Sigmoid colon (tissue), 7 donors: ENCODE results near the gene MTR. TPM values are rescaled to one million over a fixed set of nuclear protein-coding genes. Genes with fewer than 3 reads are reported as not detected.

Source experiments
- DNase-seq: peaks from one replicate; pipeline ENCODE4 v3.0.0-alpha.2; 2019
- H3K27ac ChIP-seq, 4 donors: fragments of 200-600 bp; sonication (generic); one replicate each; pipeline ENCODE4 v1.5.1; 2016 to 2019; ENCODE audit warnings: mild to moderate bottlenecking in 1 of 4
- H3K27me3 ChIP-seq, 3 donors: fragments of 200-600 bp; sonication (generic); one replicate each; pipeline ENCODE4 v1.5.1; 2019; ENCODE audit warnings: mild to moderate bottlenecking in 1 of 3
- H3K36me3 ChIP-seq, 4 donors: fragments of 200-600 bp; sonication (generic); one replicate each; pipeline ENCODE4 v1.5.1; 2016 to 2019
- H3K4me1 ChIP-seq, 4 donors: fragments of 200-600 bp; sonication (generic); one replicate each; pipeline ENCODE4 v1.5.1; 2017 to 2019
- H3K4me3 ChIP-seq, 4 donors: fragments of 200-600 bp; sonication (generic); one replicate each; pipeline ENCODE4 v1.5.1; 2017 to 2019; ENCODE audit warnings: mild to moderate bottlenecking in 2 of 4, moderate library complexity in 1 of 4
- H3K9me3 ChIP-seq, 4 donors: fragments of 200-600 bp in 3 of 4; sonication (generic) in 3 of 4; one replicate each; pipeline versions ENCODE4 v1.5.1 to v1.6.1; 2013 to 2019
- EP300 ChIP-seq, 4 donors: sonication (generic); formaldehyde crosslinking; IDR thresholded peaks; one replicate each; pipeline ENCODE4 v1.6.1; 2017; ENCODE audit warnings: antibody characterized with exemption in 4 of 4
- POLR2A ChIP-seq, 2 donors: fragments of 450-650 bp; IDR thresholded peaks; one replicate each; pipeline ENCODE4 v1.6.1; 2016; ENCODE audit warnings: antibody characterized with exemption in 2 of 2, mild to moderate bottlenecking in 2 of 2, moderate library complexity in 2 of 2
- POLR2AphosphoS5 ChIP-seq, 4 donors: sonication (generic); formaldehyde crosslinking; IDR thresholded peaks; one replicate each; pipeline ENCODE4 v1.6.1; 2017; ENCODE audit warnings: antibody characterized with exemption in 4 of 4
- WGBS, 2 donors: extraction: QIAGEN DNeasy Blood & Tissue Kit; methylation state at CpG; one replicate each; pipeline ENCODE4 v1.1.7; 2013; 5-methylcytosine and 5-hydroxymethylcytosine counted together
- intact Hi-C: fragments of 100-400 bp; cut with DNase I; formaldehyde crosslinking; loops from one replicate; pipeline ENCODE4 v1.15.1; 2023
- polyA plus RNA-seq, 3 donors: library from polyadenylated mRNA; stranded (reverse); fragments of 200-250 nt; gene quantifications; one replicate each; pipeline ENCODE4 v1.2.3, GENCODE V29; 2013
- total RNA-seq, 4 donors: library from RNA; depleted of rRNA; stranded (reverse); fragments of >200 nt; gene quantifications; one replicate each; pipeline ENCODE4 v1.1.0, GENCODE V29; 2016
- TF ChIP-seq, protein P1 (sequence below), 4 experiments: fragments of 450-650 bp in 3 of 4; fragments of 200-600 bp in 1 of 4; IDR thresholded peaks; one replicate each; pipeline ENCODE4 v1.5.1; 2016 to 2019; ENCODE audit warnings: antibody characterized with exemption in 4 of 4, mild to moderate bottlenecking in 3 of 4, moderate library complexity in 2 of 4
- donor health status: healthy with polysubstance abuse.
- donor health status: Bipolar disorder and iron deficiency.
- donor health status: healthy.

MTR gene
- total and polyA plus RNA-seq, 7 donors, result 1.2 to 38.4 (median 28.2) TPM

DNA sequence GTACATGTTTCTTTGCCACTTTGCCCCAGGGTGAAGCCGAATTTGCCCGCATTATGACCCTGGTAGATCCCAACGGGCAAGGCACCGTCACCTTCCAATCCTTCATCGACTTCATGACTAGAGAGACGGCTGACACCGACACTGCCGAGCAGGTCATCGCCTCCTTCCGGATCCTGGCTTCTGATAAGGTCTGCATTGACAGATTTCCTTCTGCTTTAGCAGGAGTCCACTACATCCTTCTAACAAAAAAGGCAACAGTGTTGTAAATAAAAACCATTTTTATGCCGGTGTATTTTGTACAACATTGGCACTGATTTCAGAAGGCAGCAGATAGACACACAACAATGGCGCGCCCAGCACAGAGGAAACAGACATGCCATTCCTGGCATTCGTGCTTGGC lies 34.1 kb upstream of the MTR start:
- Histone ChIP-seq H3K9me3 (no peaks in the 10 kb centered on the region), H3K4me3 (no peak overlapping the region), H3K27me3 (no peaks in the 10 kb centered on the region), H3K36me3 (no peaks in the 10 kb centered on the region), H3K4me1 (no peaks in the 10 kb centered on the region), H3K27ac (no peak overlapping the region)
- 88 to 90% methylated on average over 14 of the region's 14 CpGs for WGBS, 2 donors
- TF ChIP-seq, protein P1, sequence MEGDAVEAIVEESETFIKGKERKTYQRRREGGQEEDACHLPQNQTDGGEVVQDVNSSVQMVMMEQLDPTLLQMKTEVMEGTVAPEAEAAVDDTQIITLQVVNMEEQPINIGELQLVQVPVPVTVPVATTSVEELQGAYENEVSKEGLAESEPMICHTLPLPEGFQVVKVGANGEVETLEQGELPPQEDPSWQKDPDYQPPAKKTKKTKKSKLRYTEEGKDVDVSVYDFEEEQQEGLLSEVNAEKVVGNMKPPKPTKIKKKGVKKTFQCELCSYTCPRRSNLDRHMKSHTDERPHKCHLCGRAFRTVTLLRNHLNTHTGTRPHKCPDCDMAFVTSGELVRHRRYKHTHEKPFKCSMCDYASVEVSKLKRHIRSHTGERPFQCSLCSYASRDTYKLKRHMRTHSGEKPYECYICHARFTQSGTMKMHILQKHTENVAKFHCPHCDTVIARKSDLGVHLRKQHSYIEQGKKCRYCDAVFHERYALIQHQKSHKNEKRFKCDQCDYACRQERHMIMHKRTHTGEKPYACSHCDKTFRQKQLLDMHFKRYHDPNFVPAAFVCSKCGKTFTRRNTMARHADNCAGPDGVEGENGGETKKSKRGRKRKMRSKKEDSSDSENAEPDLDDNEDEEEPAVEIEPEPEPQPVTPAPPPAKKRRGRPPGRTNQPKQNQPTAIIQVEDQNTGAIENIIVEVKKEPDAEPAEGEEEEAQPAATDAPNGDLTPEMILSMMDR (IDR thresholded peaks at IDR 0.05), result no peak
- TF ChIP-seq POLR2AphosphoS5 (IDR thresholded peaks at IDR 0.05) (no peak), POLR2A (IDR thresholded peaks at IDR 0.05) (no peak), EP300 (IDR thresholded peaks at IDR 0.05) (no peak)
- intact Hi-C loops, result no loop called here
- no peak for DNase-seq

DNA sequence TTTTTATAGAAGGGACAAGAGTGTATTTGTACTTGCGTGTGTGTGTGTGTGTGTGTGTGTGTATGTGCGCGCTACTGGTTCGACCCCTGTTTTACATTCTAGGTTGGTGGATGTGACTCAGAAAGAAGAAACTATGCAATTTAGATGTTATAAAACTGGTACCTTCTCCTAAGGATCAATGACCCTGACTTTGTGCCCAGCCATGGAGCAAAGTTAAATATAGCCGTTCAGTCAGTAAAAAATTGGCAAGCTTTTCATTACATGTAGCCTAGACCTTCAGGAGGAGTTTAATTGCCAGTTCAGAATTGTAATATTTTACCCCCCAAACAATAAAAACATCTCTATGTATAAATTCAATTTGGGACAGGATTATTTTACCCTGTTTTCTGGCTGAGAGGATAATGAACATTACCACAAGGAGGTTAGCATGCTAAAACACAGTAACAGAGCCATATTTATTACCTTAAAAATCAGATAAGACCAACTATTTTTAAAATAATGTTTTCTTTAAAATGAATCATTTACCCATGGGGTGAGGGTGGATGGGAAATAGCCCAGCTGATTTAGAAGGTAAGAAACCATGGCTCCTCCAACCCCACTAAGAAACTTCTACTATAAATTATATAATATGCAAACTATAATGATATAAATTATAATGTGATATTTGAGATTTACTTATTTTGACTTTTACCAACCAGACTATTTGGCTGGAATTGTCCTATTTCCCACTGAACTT lies 33.5 kb upstream of the MTR start:
- Histone ChIP-seq H3K27me3 (no peaks in the 10 kb centered on the region), H3K4me1 (no peaks in the 10 kb centered on the region), H3K27ac (no peak overlapping the region), H3K36me3 (no peaks in the 10 kb centered on the region), H3K9me3 (no peaks in the 10 kb centered on the region), H3K4me3 (no peak overlapping the region)
- intact Hi-C loops, result no loop called here
- no peak for TF ChIP-seq POLR2AphosphoS5 (IDR thresholded peaks at IDR 0.05)
- no peak for TF ChIP-seq EP300 (IDR thresholded peaks at IDR 0.05)
- no peak for TF ChIP-seq POLR2A (IDR thresholded peaks at IDR 0.05)
- TF ChIP-seq, protein P1 (IDR thresholded peaks at IDR 0.05), result no peak
- WGBS, 2 donors, result 77 to 79% methylated on average over 5 of the region's 5 CpGs
- no peak for DNase-seq

DNA sequence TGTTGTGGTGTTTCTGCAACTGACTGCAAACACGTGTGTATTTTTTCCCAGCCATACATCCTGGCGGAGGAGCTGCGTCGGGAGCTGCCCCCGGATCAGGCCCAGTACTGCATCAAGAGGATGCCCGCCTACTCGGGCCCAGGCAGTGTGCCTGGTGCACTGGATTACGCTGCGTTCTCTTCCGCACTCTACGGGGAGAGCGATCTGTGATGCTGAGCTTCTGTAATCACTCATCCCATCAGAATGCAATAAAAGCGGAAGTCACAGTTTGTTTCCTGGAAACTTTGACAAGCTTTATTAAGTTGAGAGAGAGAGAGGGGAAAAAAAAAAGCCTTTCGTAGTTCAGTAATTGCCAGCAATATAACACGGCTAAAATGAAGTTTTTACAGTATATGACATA lies 32.7 kb upstream of the MTR start:
- Histone ChIP-seq H3K27ac (no peak overlapping the region), H3K36me3 (no peaks in the 10 kb centered on the region), H3K27me3 (no peaks in the 10 kb centered on the region), H3K4me1 (no peaks in the 10 kb centered on the region), H3K4me3 (no peak overlapping the region), H3K9me3 (no peaks in the 10 kb centered on the region)
- DNase-seq, result no peak
- 61 to 85% methylated on average over 15 of the region's 15 CpGs for WGBS, 2 donors
- TF ChIP-seq POLR2AphosphoS5 (IDR thresholded peaks at IDR 0.05) (no peak), POLR2A (IDR thresholded peaks at IDR 0.05) (no peak), EP300 (IDR thresholded peaks at IDR 0.05) (no peak)
- TF ChIP-seq, protein P1 (IDR thresholded peaks at IDR 0.05), result no peak
- intact Hi-C loops, result no loop called here

DNA sequence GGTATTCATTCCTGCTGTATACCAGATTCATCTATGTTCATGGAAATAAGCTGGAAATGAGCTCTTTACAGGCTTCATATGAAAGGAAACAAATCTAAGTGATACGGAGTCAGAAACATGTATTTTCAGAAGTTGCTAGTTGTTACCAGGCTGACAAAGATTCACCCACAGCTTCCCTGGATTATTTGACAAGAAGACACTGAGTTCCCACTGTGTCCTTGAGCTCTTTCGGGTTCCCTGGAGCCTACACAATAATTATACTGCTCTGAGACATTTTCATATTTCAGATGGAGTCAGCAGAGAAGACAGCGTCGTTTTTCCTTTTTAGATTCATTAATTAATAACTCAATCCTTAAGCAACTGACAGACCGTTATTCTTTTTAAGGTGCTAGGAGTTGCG lies 29.3 kb upstream of the MTR start:
- DNase-seq, result no peak
- H3K27ac ChIP-seq, result no peak overlapping the region
- H3K4me1 ChIP-seq, result no peaks in the 10 kb centered on the region
- no peaks in the 10 kb centered on the region for H3K36me3 ChIP-seq
- peaks cover 0 to 1% (median 0%) of the 10 kb centered on the region in 3 donors for H3K27me3 ChIP-seq
- intact Hi-C loops, result no loop called here
- H3K4me3 ChIP-seq, result no peak overlapping the region
- 63 to 71% methylated on average over 6 of the region's 6 CpGs for WGBS, 2 donors
- TF ChIP-seq EP300 (IDR thresholded peaks at IDR 0.05) (no peak), POLR2A (IDR thresholded peaks at IDR 0.05) (no peak), POLR2AphosphoS5 (IDR thresholded peaks at IDR 0.05) (no peak)
- TF ChIP-seq, protein P1 (IDR thresholded peaks at IDR 0.05), result no peak
- H3K9me3 ChIP-seq, result no peaks in the 10 kb centered on the region

DNA sequence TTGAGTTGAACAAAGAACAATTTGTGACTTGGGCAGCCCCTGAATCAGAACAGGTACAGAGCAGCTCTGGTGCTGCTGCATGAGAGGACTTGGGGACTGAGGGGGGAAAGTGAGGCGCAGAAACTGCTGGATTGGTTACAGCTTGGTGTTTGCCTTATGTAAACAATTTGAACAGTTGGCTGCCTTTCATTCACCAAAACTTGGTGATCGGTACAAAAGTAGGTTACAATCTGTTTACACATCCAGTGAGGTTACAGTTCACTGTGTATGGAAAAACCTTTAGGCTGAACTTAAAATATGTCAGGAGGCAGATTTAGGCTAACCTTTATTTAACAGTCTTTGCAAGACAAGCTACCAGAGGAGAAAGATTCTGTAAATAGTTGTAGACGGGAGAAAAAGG lies 28.6 kb upstream of the MTR start:
- no peak for TF ChIP-seq POLR2A (IDR thresholded peaks at IDR 0.05)
- TF ChIP-seq, protein P1 (IDR thresholded peaks at IDR 0.05), result no peak
- no peak for TF ChIP-seq POLR2AphosphoS5 (IDR thresholded peaks at IDR 0.05)
- no peak for TF ChIP-seq EP300 (IDR thresholded peaks at IDR 0.05)
- H3K27ac ChIP-seq, result no peak overlapping the region
- H3K27me3 ChIP-seq, result peaks cover 0 to 4% (median 0%) of the 10 kb centered on the region in 3 donors
- no peak for DNase-seq
- H3K9me3 ChIP-seq, result no peaks in the 10 kb centered on the region
- no peaks in the 10 kb centered on the region for H3K36me3 ChIP-seq
- H3K4me3 ChIP-seq, result no peak overlapping the region
- H3K4me1 ChIP-seq, result no peaks in the 10 kb centered on the region
- intact Hi-C loops, result no loop called here
- 20 to 66% methylated on average over 3 of the region's 3 CpGs for WGBS, 2 donors
